H54 (cell line): Measurements from ENCODE around the gene FAM107B.

ENCODE experiments used
- DNase-seq: peaks from one replicate; pipeline ENCODE4 v3.0.0; 2011; ENCODE audit warnings: low spot score, mixed read lengths; ENCODE audit not compliant: insufficient read length
- FAIRE-seq: peaks from 3 replicates; lab custom pipeline; 2011; peaks lifted over from hg19 to GRCh38; lab: Jason Lieb, UNC
- POLR2A ChIP-seq: IDR thresholded peaks from 2 replicates; pipeline ENCODE4 v1.6.1; 2011; ENCODE audit warnings: low read depth, mild to moderate bottlenecking, low read length

The FAM107B gene

GRCh38 chr10:14498326-14498725 is 276.4 kb downstream of the FAM107B start:
- DNase-seq (no peak), FAIRE-seq (no peak)
- TF ChIP-seq POLR2A: no peak

GRCh38 chr10:14491811-14492210 is 282.9 kb downstream of the FAM107B start:
- FAIRE-seq (no peak), DNase-seq (no peak)
- no peak for TF ChIP-seq POLR2A

DNA sequence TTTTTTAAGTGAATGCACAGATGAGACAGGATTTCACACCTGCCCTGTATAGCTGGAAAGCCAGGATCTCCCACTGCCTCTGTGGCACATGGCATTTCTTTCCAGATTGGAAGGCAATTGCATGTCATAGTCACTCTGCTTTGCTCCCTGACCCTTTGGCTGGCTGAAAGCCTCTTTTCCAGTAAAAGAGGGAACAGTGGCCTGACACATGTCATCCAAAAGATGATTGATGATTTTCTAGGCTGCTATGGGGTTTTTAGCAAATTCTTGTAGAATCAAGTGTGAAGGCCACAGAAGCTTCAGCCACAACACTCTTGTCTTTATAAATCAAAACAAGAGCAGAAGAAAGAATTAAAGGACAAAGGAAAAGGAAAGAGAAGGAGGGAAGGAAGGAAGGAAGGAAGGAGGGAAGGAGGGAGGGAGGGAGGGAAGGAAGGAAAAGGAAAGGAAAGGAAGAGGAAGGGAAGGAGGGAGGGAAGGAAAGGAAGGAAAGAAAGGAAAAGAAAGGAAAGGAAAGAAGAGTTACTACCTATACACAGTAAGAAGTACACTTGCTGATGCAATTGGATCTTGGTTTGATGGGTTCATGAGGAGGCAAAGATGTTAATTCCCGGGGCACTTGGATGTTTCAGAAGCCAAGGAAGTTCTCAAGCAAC is 285.0 kb downstream of the FAM107B start:
- no peak for TF ChIP-seq POLR2A
- FAIRE-seq: no peak
- no peak for DNase-seq

GRCh38 chr10:14487488-14487883 is 287.2 kb downstream of the FAM107B start:
- no peak for DNase-seq

DNA sequence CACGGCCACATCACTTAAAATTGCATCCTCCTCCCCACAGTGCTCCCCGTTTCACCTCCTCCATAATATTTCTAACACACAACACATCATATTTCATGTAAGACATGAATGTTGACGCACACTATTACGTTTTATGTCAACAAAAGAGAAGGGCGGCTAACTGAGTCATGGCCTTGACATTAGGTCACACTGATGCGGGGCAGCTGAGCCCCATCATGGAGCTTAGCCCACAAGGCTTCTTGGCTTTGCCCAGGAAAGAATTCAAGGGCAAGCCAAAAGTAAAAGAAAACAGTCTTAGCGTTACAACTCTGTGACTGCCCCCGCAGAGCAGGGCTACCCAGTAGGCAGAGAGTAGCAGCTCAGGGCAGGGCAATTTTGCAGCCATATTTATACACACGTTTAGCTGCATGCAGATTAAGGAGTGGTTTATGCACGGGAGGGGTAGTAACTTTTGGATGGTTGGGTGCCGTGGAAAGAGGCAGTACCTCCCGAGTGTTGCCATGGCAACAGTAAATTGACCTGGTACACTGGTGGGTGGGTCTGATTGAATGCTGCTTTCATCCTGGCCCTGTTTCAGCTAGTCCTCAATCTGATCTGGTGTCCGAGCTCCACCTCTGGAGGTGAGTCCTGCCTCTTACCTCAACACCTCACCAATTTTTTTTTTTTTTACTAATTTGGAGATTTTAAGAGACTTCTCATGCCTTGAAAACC is 287.8 kb downstream of the FAM107B start:
- TF ChIP-seq POLR2A: no peak
- no peak for FAIRE-seq
- no peak for DNase-seq

More at GRCh38 chr10:14487488-14487883, 287.2 kb downstream of the FAM107B start:
- TF ChIP-seq POLR2A: no peak
- FAIRE-seq: no peak

GRCh38 chr10:14485986-14486385 is 288.7 kb downstream of the FAM107B start:
- no peak for FAIRE-seq
- DNase-seq: no peak
- no peak for TF ChIP-seq POLR2A

GRCh38 chr10:14483417-14483816 is 291.3 kb downstream of the FAM107B start:
- DNase-seq (no peak), FAIRE-seq (no peak)
- TF ChIP-seq POLR2A: no peak

DNA sequence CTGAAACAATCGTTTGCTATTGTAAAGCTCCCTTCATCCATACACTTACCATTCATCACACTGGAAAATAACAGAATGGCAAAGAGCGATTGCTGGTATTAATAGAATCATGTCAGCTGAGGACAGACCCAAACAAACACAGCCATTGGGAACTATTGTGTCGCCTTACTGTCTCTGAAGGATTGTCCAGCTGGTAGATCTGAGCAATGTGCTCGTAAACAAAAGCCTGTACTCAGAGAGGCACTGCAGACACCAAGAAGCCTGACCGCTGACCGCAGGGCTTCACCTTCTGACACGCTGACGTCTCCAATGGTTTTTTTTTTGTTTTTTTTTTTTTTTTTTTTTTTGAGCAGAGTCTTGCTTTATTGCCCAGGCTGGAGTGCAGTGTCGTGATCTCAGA is 292.9 kb downstream of the FAM107B start:
- no peak for DNase-seq
- no peak for TF ChIP-seq POLR2A
- FAIRE-seq: no peak

DNA sequence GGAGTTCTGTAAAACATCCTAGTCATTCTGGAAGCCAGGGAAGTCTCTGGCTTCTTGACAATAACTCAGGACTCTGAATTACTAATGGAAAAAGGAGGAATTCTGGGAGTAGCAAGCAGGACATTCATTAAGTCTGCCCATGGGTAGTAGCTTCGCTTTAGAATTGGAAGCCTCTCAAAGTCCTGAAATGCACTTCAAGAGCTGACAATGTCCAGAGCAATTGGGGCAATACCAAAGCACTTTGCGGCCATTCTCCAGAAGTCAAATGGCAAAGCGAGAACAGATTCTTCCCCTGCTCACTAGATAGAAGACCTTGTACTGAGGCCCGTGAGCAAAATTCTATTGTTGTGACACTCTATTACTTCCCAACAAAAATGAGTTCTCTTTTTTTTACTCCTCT is 293.7 kb downstream of the FAM107B start:
- no peak for TF ChIP-seq POLR2A
- DNase-seq (no peak), FAIRE-seq (no peak)

GRCh38 chr10:14478604-14479003 is 296.1 kb downstream of the FAM107B start:
- DNase-seq: peak; percentile 35
- FAIRE-seq: peak; percentile 33
- TF ChIP-seq POLR2A: no peak

DNA sequence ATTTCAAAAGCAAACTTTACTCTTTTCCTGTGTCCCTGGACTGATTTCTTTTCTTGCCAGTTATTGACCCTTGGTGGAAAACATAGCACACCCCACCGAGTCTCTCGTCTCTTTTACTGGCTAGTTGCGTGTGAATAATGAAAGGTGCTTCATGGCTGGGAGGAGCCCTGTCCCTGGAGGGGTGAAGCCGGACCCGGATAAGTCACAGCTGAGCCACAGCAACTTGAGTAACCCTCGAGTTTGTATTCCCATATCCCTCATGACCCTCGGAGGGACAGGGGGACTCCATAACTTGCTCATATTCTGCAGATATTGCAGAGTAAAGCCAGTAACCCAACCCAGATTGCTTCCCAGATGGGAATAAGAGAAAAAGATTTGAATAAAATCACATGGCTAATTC is 296.5 kb downstream of the FAM107B start:
- TF ChIP-seq POLR2A: no peak
- FAIRE-seq (no peak), DNase-seq (no peak)

DNA sequence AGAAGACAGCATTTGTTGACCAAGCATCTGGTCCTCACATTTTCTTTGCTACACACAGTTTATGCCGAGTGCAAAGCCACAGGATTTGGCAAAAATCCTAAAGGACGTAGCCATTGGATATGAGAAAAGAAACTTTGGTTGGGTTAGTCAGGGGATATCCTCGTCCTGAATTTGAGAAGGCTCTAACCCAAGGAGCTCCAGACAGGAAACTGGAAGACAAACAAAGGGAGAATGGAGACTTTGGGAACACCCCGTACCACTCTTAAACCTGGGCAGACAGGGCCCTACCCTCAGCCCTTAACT is 297.3 kb downstream of the FAM107B start:
- DNase-seq: no peak

GRCh38 chr10:14476641-14477407 is 297.9 kb downstream of the FAM107B start:
- TF ChIP-seq POLR2A: no peak
- FAIRE-seq (peak; percentile 72), DNase-seq (peak; percentile 42)

More for the DNA sequence above, 297.3 kb downstream of the FAM107B start:
- no peak for TF ChIP-seq POLR2A
- FAIRE-seq: no peak

GRCh38 chr10:14476006-14476405 is 298.7 kb downstream of the FAM107B start:
- no peak for DNase-seq
- FAIRE-seq: no peak

More at GRCh38 chr10:14476006-14476405, 298.7 kb downstream of the FAM107B start:
- no peak for TF ChIP-seq POLR2A
